ENCODE data around the gene MGA.

MGA gene

DNA sequence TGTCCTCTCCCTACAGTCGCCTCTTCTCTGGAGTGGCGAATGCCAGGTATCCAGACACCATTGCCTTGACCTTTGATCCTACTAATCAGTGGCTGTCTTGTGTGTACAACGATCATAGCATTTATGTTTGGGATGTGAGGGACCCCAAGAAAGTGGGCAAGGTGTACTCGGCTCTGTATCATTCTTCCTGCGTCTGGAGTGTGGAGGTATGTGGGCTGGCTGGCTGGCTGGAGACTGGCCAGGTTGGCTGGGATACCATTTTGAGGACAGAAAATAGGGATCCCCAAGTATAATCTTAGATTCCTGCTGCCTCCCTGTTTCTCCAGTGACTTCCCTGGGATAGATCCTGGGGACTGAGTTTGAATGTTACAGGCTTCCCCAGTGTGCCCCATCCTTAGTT, 154.3 kb downstream of the MGA start:
- DNase-seq (ENCODE audit: low read depth), result no peak
- H3K4me3 ChIP-seq (replicated peaks; ENCODE audit: low read depth, low read length), result no peak overlapping the region
- TF ChIP-seq, protein P1, sequence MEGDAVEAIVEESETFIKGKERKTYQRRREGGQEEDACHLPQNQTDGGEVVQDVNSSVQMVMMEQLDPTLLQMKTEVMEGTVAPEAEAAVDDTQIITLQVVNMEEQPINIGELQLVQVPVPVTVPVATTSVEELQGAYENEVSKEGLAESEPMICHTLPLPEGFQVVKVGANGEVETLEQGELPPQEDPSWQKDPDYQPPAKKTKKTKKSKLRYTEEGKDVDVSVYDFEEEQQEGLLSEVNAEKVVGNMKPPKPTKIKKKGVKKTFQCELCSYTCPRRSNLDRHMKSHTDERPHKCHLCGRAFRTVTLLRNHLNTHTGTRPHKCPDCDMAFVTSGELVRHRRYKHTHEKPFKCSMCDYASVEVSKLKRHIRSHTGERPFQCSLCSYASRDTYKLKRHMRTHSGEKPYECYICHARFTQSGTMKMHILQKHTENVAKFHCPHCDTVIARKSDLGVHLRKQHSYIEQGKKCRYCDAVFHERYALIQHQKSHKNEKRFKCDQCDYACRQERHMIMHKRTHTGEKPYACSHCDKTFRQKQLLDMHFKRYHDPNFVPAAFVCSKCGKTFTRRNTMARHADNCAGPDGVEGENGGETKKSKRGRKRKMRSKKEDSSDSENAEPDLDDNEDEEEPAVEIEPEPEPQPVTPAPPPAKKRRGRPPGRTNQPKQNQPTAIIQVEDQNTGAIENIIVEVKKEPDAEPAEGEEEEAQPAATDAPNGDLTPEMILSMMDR (IDR thresholded peaks at IDR 0.05; ENCODE audit: low read length, missing control alignments), result no peak

GRCh38 chr15:41816788-41817187, 156.6 kb downstream of the MGA start:
- no peak overlapping the region for H3K4me3 ChIP-seq (replicated peaks; ENCODE audit: low read depth, low read length)
- DNase-seq (ENCODE audit: low read depth), result no peak
- TF ChIP-seq, protein P1 (IDR thresholded peaks at IDR 0.05; ENCODE audit: low read length, missing control alignments), result no peak

- no peak for DNase-seq (ENCODE audit: low read depth)
- TF ChIP-seq, protein P1 (IDR thresholded peaks at IDR 0.05; ENCODE audit: low read length, missing control alignments), result no peak
- H3K4me3 ChIP-seq (replicated peaks; ENCODE audit: low read depth, low read length), result no peak overlapping the region
Observed at GRCh38 chr15:41817327-41817726, 157.1 kb downstream of the MGA start.

DNA sequence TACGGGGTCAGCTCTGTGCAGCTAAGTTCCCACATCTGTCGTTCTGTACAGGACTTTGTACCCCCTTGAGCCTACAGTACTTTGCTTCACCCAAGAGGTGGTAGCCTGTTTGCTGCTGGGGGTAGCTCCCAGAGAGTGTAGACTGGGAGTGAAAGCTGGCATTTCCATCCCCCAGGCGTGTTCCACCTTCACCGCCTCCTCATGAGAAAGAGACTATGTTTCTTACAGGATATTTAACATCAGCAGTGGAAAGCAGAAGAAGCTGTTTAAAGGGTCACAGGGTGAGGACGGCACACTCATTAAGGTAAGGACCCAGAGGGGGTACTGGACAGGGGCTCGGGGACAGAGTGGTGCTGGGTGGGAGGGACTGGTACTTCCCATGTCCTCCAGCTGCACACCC, 157.6 kb downstream of the MGA start:
- TF ChIP-seq, protein P1 (IDR thresholded peaks at IDR 0.05; ENCODE audit: low read length, missing control alignments), result no peak
- H3K4me3 ChIP-seq (replicated peaks; ENCODE audit: low read depth, low read length), result no peak overlapping the region
- DNase-seq (ENCODE audit: low read depth), result no peak

DNA sequence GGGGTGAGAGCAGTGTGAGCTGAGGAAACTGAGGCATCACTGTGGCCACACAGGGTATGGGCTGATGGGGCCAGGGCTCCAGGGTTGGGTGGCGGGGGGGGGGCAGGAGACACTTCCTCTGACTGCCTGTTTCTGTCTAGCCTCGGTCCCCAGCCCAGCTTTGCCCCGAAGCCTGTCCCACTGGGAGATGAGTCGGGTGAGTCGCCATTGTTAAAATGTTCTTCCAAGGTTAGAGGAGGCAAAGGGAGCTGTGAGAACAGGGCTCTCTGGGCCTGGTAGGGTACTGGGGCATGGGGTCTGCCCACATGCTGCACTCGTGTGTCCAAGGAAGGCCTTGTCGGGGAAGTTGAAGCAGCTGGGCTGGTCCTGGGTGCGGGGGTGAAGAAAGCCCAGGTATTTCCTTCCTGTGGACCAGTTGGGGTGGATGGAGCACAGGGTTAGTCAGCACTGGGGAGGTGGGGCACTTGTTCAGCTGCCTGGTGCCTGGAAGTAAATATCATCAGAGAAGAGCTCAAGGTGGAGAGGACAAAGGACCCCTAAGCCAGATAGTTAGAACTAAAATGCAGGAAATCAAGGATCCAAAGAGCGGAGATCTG, 159.3 kb downstream of the MGA start:
- DNase-seq (ENCODE audit: low read depth), result no peak
- H3K4me3 ChIP-seq (replicated peaks; ENCODE audit: low read depth, low read length), result no peak overlapping the region
- TF ChIP-seq, protein P1 (IDR thresholded peaks at IDR 0.05; ENCODE audit: low read length, missing control alignments), result no peak

- TF ChIP-seq, protein P1 (IDR thresholded peaks at IDR 0.05; ENCODE audit: low read length, missing control alignments), result no peak
- no peak for DNase-seq (ENCODE audit: low read depth)
- no peak overlapping the region for H3K4me3 ChIP-seq (replicated peaks; ENCODE audit: low read depth, low read length)
Observed at GRCh38 chr15:41820791-41821423, 160.7 kb downstream of the MGA start.

DNA sequence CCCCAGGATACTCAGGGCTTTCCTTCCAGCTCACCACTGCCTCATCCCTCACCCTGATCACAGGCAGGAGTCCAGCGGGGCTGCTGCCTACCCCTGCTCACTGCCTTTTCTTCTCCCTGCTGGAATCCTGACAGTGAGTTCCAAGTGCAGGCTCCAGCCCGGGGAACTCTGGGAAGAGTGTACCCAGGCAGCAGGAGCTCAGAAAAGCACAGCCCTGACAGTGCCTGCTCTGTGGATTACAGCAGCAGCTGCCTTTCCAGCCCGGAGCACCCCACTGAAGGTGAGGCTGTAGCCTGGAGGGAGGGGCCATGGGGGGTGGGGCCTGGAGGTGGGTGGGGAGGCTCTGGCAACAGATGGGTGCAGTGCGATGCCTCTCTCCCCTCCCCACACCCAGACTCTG, 161.6 kb downstream of the MGA start:
- DNase-seq (ENCODE audit: low read depth), result no peak
- H3K4me3 ChIP-seq (replicated peaks; ENCODE audit: low read depth, low read length), result no peak overlapping the region
- TF ChIP-seq, protein P1 (IDR thresholded peaks at IDR 0.05; ENCODE audit: low read length, missing control alignments), result no peak
